Measurements from ENCODE around the gene CST4. TPM values are rescaled to one million over a fixed set of nuclear protein-coding genes. Genes with fewer than 3 reads are reported as not detected.
"Not testable (repeated sequence)": the region's sequence is repeated elsewhere in the genome, so short reads cannot be mapped to it uniquely, and the experiment has no call there.

CST4 gene
- total RNA-seq = not detected

- H3K27me3 Mint-ChIP-seq; H3K27ac Mint-ChIP-seq; CTCF ChIA-PET; ATAC-seq; H3K9me3 Mint-ChIP-seq (ENCODE audit: low read depth); DNase-seq; H3K4me1 Mint-ChIP-seq; H3K36me3 Mint-ChIP-seq; H3K4me3 Mint-ChIP-seq: not testable (repeated sequence)
Observed at GRCh38 chr20:23688684-23689398, at the start of gene CST4. Gene CST4 (minus strand): TSS chr20:23689038. CDS start chr20:23688969, 69 bp downstream.

GRCh38 chr20:23735391-23735790, 46.6 kb upstream of the CST4 start:
- H3K9me3 Mint-ChIP-seq (ENCODE audit: low read depth); H3K4me1 Mint-ChIP-seq; ATAC-seq; CTCF ChIA-PET; H3K27ac Mint-ChIP-seq; H3K4me3 Mint-ChIP-seq; H3K36me3 Mint-ChIP-seq; DNase-seq: not testable (repeated sequence)
- H3K27me3 Mint-ChIP-seq = peaks cover 24% of the 10 kb centered on the region

- H3K4me1 Mint-ChIP-seq; DNase-seq; H3K9me3 Mint-ChIP-seq (ENCODE audit: low read depth); CTCF ChIA-PET; H3K27ac Mint-ChIP-seq; H3K4me3 Mint-ChIP-seq; ATAC-seq; H3K36me3 Mint-ChIP-seq: not testable (repeated sequence)
- peaks cover 26% of the 10 kb centered on the region for H3K27me3 Mint-ChIP-seq
Observed at GRCh38 chr20:23734949-23735348, 46.1 kb upstream of the CST4 start.

GRCh38 chr20:23734440-23734839, 45.6 kb upstream of the CST4 start:
- H3K4me3 Mint-ChIP-seq; ATAC-seq; H3K27ac Mint-ChIP-seq; CTCF ChIA-PET; H3K4me1 Mint-ChIP-seq; H3K36me3 Mint-ChIP-seq; DNase-seq; H3K9me3 Mint-ChIP-seq (ENCODE audit: low read depth): not testable (repeated sequence)
- H3K27me3 Mint-ChIP-seq = peaks cover 26% of the 10 kb centered on the region

- no peak overlapping the region for H3K27ac Mint-ChIP-seq
- ATAC-seq = no peak
- no peaks in the 10 kb centered on the region for H3K36me3 Mint-ChIP-seq
Observed at GRCh38 chr20:23727016-23727415, 38.2 kb upstream of the CST4 start.

GRCh38 chr20:23725102-23725501, 36.3 kb upstream of the CST4 start:
- H3K9me3 Mint-ChIP-seq (ENCODE audit: low read depth) = no peaks in the 10 kb centered on the region
- CTCF ChIA-PET = no interaction called here
- peaks cover under 1% of the 10 kb centered on the region for H3K27me3 Mint-ChIP-seq
- DNase-seq (no peak), ATAC-seq (no peak)
- H3K4me3 Mint-ChIP-seq = no peak overlapping the region
- H3K36me3 Mint-ChIP-seq = no peaks in the 10 kb centered on the region
- no peak overlapping the region for H3K27ac Mint-ChIP-seq
- H3K4me1 Mint-ChIP-seq = no peaks in the 10 kb centered on the region

More at GRCh38 chr20:23727016-23727415, 38.2 kb upstream of the CST4 start:
- H3K4me1 Mint-ChIP-seq = no peaks in the 10 kb centered on the region
- H3K27me3 Mint-ChIP-seq = peaks cover 13% of the 10 kb centered on the region
- no peak for DNase-seq
- H3K4me3 Mint-ChIP-seq = no peak overlapping the region
- no peaks in the 10 kb centered on the region for H3K9me3 Mint-ChIP-seq (ENCODE audit: low read depth)
- CTCF ChIA-PET = no interaction called here

- peak; percentile 65 for ATAC-seq
- CTCF ChIA-PET = not testable (repeated sequence)
Observed at GRCh38 chr20:23723659-23724307, 34.9 kb upstream of the CST4 start.

GRCh38 chr20:23722851-23723250, 34.0 kb upstream of the CST4 start:
- H3K27ac Mint-ChIP-seq; H3K36me3 Mint-ChIP-seq; CTCF ChIA-PET; H3K9me3 Mint-ChIP-seq (ENCODE audit: low read depth); ATAC-seq; H3K4me3 Mint-ChIP-seq; H3K27me3 Mint-ChIP-seq; DNase-seq; H3K4me1 Mint-ChIP-seq: not testable (repeated sequence)

More at GRCh38 chr20:23723659-23724307, 34.9 kb upstream of the CST4 start:
- H3K27ac Mint-ChIP-seq; H3K27me3 Mint-ChIP-seq; H3K4me3 Mint-ChIP-seq; H3K36me3 Mint-ChIP-seq; H3K9me3 Mint-ChIP-seq (ENCODE audit: low read depth); H3K4me1 Mint-ChIP-seq: not testable (repeated sequence)
- DNase-seq = peak; percentile 56

GRCh38 chr20:23721962-23722361, 33.1 kb upstream of the CST4 start:
- DNase-seq (no peak), ATAC-seq (no peak)
- H3K4me3 Mint-ChIP-seq = no peak overlapping the region
- no peaks in the 10 kb centered on the region for H3K9me3 Mint-ChIP-seq (ENCODE audit: low read depth)
- H3K27ac Mint-ChIP-seq = no peak overlapping the region
- no peaks in the 10 kb centered on the region for H3K27me3 Mint-ChIP-seq
- H3K4me1 Mint-ChIP-seq = no peaks in the 10 kb centered on the region
- H3K36me3 Mint-ChIP-seq = no peaks in the 10 kb centered on the region
- CTCF ChIA-PET = no interaction called here

GRCh38 chr20:23719351-23719750, 30.5 kb upstream of the CST4 start:
- H3K4me1 Mint-ChIP-seq; H3K27me3 Mint-ChIP-seq; CTCF ChIA-PET; H3K36me3 Mint-ChIP-seq; ATAC-seq; DNase-seq; H3K9me3 Mint-ChIP-seq (ENCODE audit: low read depth); H3K4me3 Mint-ChIP-seq; H3K27ac Mint-ChIP-seq: not testable (repeated sequence)

GRCh38 chr20:23711778-23712177, 22.9 kb upstream of the CST4 start:
- ATAC-seq; H3K4me3 Mint-ChIP-seq; DNase-seq; CTCF ChIA-PET; H3K4me1 Mint-ChIP-seq; H3K9me3 Mint-ChIP-seq (ENCODE audit: low read depth); H3K36me3 Mint-ChIP-seq; H3K27me3 Mint-ChIP-seq; H3K27ac Mint-ChIP-seq: not testable (repeated sequence)

GRCh38 chr20:23710771-23711170, 21.9 kb upstream of the CST4 start:
- Mint-ChIP-seq H3K4me3 (no peak overlapping the region), H3K36me3 (no peaks in the 10 kb centered on the region), H3K27ac (no peak overlapping the region), H3K27me3 (peaks cover 9% of the 10 kb centered on the region), H3K9me3 (ENCODE audit: low read depth) (no peaks in the 10 kb centered on the region), H3K4me1 (no peaks in the 10 kb centered on the region)
- CTCF ChIA-PET = no interaction called here
- no peak for ATAC-seq
- DNase-seq = no peak

GRCh38 chr20:23705895-23706294, 17.1 kb upstream of the CST4 start:
- Mint-ChIP-seq H3K27me3 (peaks cover 11% of the 10 kb centered on the region), H3K9me3 (ENCODE audit: low read depth) (no peaks in the 10 kb centered on the region), H3K4me3 (no peak overlapping the region), H3K4me1 (no peaks in the 10 kb centered on the region), H3K27ac (no peak overlapping the region), H3K36me3 (no peaks in the 10 kb centered on the region)
- CTCF ChIA-PET = no interaction called here
- DNase-seq (no peak), ATAC-seq (no peak)

- CTCF ChIA-PET = no interaction called here
- no peak for DNase-seq
- Mint-ChIP-seq H3K36me3 (no peaks in the 10 kb centered on the region), H3K9me3 (ENCODE audit: low read depth) (no peaks in the 10 kb centered on the region), H3K27me3 (peaks cover 5% of the 10 kb centered on the region), H3K4me3 (no peak overlapping the region), H3K4me1 (no peaks in the 10 kb centered on the region), H3K27ac (no peak overlapping the region)
- no peak for ATAC-seq
Observed at GRCh38 chr20:23702021-23702420, 13.2 kb upstream of the CST4 start.
